Vagina (tissue), 2 donors: Measurements from ENCODE around the gene ZNF765.

Experiments used
- POLR2A ChIP-seq, 2 donors: fragments of 450-650 bp; IDR thresholded peaks; one replicate each; pipeline ENCODE4 v1.6.1; 2017; ENCODE audit warnings: antibody characterized with exemption in 2 of 2, mild to moderate bottlenecking in 2 of 2, moderate library complexity in 2 of 2
- POLR2AphosphoS5 ChIP-seq, 2 donors: sonication (generic); formaldehyde crosslinking; IDR thresholded peaks; one replicate each; pipeline ENCODE4 v1.9.0; 2017; ENCODE audit warnings: antibody characterized with exemption in 2 of 2, mild to moderate bottlenecking in 2 of 2, low read depth in 1 of 2; ENCODE audit not compliant: insufficient read depth in 1 of 2
- TF ChIP-seq, protein P1 (sequence below), 3 experiments: fragments of 450-650 bp in 2 of 3; fragments of 200-600 bp in 1 of 3; sonication (generic) in 1 of 3; IDR thresholded peaks; one replicate each; pipeline ENCODE4 v1.5.1; 2017 to 2019; ENCODE audit warnings: antibody characterized with exemption in 3 of 3, mild to moderate bottlenecking in 2 of 3, moderate library complexity in 2 of 3

DNA sequence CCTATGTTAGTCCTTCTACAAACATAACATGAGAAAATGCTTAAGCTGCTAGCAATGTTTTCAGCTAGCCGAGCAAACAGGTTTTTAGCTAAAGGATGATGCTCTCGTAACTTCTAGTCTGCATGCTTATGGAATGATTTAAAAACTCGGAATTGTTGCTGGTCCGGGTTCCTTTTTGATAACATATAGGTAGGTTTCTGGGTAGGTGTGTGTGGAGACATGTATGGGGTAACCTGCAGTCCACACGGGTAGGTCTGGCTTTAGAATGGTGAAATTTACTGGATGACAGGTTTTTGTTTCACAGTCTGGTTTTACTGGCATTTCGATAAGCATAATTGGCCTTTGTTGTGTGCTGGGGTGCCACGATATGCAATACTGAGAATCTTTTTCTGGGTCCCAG lies 77.0 kb downstream of the ZNF765 start:
- TF ChIP-seq, protein P1, sequence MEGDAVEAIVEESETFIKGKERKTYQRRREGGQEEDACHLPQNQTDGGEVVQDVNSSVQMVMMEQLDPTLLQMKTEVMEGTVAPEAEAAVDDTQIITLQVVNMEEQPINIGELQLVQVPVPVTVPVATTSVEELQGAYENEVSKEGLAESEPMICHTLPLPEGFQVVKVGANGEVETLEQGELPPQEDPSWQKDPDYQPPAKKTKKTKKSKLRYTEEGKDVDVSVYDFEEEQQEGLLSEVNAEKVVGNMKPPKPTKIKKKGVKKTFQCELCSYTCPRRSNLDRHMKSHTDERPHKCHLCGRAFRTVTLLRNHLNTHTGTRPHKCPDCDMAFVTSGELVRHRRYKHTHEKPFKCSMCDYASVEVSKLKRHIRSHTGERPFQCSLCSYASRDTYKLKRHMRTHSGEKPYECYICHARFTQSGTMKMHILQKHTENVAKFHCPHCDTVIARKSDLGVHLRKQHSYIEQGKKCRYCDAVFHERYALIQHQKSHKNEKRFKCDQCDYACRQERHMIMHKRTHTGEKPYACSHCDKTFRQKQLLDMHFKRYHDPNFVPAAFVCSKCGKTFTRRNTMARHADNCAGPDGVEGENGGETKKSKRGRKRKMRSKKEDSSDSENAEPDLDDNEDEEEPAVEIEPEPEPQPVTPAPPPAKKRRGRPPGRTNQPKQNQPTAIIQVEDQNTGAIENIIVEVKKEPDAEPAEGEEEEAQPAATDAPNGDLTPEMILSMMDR (IDR thresholded peaks at IDR 0.05) = no peak
- no peak for TF ChIP-seq POLR2A (IDR thresholded peaks at IDR 0.05)
- TF ChIP-seq POLR2AphosphoS5 (IDR thresholded peaks at IDR 0.05; ENCODE audit: insufficient read depth in 1 of 2, low read depth in 1 of 2) = no peak
